COLO668 (cell line): ENCODE results near the gene NCBP2.

Experiments
- DNase-seq: peaks from one replicate; lab custom pipeline; 2025; ENCODE audit not compliant: unreplicated experiment; lab: John Stamatoyannopoulos, UW

The NCBP2 gene

DNA sequence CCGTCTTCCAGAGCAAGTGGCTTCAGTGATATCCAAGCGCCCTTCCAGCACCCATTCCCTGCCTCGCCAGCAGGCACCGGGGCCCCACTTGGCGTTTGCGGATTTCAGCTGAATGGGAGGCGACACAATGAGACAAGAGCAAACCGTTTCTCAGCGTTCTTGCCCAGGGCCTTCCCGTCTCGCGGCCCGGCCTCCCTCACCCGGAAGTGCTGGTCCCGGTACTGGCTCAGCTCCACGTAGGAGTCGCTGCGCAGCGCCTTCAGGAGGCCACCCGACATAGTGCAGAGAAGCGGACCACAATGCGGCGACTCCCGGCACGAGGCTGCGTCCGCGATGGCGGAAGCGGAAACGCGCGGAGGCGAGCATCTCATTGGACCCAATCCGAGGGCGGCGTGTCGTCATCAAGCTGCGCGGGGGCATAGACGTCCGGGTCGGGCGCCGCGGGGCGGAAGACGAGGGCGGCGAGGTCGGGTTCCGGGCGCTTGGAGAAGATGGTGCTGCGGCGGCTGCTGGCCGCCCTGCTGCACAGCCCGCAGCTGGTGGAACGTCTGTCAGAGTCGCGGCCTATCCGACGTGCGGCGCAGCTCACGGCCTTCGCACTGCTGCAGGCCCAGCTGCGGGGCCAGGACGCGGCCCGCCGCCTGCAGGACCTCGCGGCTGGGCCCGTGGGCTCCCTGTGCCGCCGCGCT lies at the start of gene NCBP2:
TSS of gene NCBP2 (minus strand) at position 303 of the 689 bp plus-strand sequence. CDS start at position 278, 25 bp downstream.
- peak; percentile 98 for DNase-seq

DNA sequence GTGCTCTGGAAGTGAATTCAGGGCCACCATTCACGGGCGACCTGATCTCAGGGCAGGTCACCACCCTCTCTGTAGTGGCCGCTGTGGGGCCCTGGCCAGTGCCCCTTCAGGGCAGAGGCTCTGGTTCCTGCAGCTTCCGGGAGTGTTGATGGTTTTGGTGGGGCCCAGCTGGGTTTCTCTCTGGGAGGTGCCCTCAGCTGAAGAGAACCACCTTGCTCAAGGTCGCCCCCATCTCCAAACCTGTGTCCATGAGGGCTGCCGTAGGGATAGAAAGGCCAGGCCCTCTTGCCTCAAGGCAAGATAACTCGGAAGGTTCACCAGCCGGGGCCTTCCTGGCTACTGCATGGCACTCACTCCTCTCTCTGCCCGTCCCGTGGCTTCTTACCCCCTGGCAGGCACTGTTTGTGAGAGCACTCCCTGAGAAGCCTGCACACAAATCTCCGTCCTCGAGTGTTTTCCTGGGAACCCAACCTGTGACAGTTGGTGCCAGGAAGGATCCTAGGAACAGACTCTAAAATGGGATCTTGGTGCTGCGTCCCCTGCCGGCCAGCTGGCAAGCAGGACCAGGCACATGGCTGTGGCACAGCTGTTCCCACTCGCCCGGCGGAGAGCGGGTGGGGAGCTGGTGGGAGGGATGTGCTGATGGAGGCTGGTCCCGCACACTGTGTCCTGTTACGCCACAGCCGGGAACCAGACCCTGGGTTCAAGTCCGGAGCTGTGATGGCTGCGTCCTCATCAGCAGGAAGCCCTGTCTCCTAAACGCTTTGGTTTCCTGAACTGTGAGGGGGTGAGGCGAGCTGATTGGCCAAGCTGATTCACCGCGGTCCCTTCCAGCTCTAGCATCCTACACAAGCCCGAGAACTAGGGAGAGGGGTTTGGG lies 49.5 kb upstream of the NCBP2 start:
- DNase-seq: no peak

DNA sequence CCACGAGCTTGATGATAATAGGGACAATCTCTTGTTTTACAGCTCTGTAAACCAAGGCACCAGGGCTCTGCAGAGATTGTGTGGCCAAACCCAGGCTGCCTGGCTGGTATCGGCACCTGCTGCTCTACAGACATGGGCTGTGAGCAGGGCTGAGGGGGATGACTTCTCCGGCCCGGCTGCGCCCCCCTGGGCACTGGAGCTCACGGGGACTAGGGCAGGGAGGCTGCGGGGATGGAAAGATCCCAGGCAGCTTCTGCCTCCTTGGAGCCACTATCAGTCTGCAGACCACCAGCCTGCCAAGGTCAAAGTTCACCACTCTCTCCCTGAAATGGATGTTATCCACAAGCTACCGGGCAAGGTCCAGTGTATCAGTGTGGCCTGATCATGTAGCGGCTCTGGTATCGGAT lies 48.3 kb upstream of the NCBP2 start:
- DNase-seq: peak; percentile 15

DNA sequence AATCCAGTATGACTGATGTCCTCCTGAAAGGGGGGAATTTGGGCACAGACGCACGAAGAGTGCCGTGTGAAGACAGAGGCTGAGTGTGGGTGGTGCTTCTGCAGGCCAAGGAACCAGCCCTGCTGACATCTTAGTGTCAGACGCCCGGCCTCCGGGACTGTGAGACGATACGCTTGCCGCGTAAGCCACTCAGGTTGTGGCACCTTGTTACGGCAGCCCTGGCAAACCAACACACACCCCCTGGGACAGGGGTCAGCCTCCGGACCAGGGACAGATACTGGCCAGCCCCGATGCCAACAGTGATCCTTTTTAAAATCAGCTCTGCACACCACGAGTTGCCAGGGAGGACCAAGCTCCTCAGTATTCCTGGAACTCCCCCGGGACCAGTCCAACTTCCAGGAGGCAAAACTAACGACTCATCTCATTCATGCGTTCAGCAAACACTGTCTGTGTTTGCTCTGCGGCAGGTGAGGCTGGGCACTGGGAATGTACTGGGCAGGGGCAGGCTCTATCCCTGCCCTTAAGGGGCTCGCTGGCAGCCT lies 47.5 kb upstream of the NCBP2 start:
- peak; percentile 74 for DNase-seq

DNA sequence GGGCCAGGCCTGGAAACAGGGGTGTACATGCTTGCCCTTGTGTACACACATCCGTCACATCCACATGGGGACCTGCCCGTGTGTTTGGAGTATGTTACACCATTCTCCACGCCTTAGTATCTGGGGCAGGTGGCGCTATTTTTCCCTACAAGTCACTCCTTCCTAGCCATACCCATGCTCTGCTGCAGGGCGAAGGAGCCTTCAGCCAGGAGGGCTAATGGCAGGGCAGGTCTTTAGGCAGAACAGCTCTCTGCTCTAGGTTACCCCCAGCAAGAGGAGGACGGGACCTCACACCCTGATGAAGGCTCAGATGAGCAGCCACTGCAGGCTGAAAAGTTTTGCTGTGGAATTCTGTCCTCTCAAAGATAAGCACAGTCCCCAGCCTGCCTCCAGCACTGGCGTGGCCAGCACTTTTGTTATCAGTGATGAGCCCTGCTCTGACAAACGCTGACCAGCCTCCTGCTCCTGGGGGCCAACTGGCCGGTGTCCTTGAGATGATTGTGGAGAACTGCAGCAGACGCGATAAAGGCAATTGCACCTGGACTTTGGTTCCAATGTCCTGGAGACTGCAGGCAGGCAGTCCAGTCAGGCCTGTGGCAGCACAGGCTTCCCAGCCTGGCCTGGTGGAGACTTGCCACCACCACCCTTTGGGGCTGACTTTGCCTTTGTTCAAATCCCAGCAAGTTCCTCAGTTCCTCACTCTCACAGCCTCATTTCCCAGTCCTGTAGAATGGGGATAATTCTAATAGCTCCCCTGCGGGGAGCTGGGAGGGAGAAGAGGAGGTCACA lies 46.1 kb upstream of the NCBP2 start:
- DNase-seq: peak; percentile 8

DNA sequence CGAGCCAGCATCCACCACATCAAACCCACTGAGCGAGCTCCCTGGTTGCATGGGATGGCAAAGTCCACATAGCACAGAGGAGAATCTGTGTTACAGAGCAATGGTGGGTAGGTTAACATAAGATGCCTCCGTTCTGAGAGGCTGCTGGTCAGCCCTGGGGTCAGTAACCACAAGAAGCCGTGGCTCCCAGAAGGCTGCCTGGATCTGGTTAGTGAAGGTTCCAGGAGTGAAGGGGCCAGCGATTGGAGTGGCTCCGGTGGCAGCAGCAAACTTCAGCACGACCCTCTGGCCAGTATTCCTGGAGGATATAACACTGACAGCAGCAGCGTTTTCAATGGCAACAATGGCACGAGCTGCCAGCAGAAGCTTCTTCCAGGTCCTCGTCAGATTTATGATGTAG lies 44.7 kb upstream of the NCBP2 start:
- no peak for DNase-seq

DNA sequence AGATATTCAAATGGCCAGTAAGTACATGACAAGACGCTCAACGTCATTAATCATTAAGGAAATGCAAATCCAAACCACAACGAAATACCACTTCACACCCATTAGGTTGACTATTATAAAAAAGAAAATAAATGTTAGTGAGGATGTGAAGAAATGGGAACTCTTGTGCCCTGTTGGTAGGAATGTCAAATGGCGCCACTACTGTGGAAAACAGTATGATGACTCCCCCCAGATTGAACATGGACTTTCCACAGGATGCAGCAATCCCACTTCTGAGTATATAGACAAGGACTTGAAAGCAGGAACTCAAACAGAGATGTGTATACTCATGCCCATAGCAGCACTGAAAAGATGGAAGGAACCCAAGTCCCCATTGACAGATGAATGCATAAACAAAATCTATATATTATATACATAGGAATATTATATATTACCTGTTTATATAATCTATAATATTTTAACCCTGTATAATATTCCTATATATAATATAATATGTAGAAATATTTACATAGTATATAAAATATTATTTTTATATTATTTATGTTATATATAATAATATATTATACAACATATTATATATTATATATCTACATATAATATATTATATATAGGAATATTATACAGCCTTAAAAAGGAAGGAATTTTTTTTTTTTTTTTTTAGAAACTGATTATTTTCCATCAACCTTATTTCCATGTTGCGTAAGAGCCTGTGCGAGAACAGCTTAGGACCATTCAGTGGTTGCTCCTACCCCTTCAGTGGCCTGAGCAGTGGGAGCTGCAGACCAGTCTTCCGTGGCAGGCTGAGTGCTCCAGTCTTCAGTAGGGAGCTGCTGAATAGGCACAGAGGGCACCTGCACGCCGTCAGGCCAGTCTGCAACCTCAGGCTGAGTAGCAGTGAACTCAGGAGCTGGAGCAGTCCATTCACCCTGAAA lies 43.9 kb upstream of the NCBP2 start:
- no peak for DNase-seq

DNA sequence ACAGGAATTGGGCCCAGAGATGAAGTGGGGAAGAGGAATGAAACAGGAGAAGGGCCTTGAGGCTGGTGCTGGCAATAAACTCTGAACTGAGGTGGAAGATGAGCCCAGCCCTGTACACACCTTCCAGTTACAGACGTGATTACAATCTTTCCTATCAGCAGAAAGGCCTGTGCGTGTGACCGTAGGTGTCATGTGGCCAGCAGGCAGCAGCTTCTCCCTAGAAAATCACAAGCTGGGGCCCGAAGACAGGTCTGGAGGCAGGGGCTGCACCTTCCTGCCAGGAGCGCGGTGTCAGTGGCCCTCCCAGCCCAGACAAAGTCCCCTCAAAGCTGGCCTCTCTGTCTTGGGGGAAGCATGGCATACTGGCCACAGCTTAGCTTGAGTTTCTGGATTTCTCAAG lies 43.0 kb upstream of the NCBP2 start:
- no peak for DNase-seq

DNA sequence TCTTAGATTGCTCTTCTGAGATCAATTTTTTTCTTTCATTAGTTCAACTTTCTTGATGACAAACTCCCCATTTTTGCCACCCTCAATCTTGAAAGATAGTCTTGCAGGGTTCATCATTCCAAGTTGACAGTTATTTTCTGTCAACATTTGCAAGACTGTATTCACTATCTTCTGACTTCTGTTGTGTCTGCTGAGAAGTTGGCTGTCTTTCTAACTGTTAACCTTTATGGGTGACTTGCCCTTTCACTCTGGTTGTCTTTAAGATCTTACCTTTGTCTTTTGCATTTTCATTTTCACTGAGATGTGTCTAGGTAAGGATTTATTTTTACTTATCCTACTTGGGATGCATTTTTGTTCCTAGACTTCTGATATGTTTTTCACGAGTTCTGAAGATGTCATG lies 40.9 kb upstream of the NCBP2 start:
- DNase-seq: no peak

DNA sequence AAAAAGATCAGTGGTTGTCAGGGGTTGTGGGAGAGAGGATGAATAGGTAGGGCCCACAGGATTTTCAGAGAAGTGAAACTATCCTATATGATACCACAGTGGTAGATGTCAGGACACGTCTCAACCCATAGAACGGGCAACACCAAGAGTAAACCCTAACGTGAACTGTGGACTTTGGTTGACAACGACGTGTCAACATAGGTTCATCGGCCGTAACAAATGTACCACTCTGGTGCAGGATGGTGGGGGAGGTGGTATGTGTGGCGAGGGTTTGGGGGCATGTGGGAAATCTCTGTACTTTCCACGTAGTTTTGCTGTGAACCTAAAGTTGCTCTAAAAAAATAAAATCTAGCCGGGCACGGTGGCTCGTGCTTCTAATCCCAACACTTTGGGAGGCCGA lies 39.3 kb upstream of the NCBP2 start:
- no peak for DNase-seq

DNA sequence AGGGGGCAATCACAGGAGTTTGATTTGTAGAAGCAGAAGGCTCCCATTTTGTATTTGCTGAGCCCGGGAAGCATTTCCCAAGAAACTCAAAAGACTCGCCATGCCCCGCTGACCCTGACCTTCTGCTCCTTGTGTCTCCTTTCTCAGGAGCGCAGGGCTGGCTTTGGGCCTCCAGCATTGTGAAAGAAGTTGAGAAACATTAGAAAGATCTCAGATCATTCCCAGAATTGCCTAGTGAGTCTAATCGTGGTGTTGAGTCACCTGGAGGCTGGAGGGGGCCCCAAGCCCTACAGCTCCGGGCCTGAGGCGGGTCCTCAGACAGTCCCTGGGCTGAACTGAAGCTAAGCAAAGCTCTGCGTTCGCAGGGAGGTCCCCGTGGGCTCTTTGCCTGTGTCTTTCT lies 37.2 kb upstream of the NCBP2 start:
- no peak for DNase-seq

DNA sequence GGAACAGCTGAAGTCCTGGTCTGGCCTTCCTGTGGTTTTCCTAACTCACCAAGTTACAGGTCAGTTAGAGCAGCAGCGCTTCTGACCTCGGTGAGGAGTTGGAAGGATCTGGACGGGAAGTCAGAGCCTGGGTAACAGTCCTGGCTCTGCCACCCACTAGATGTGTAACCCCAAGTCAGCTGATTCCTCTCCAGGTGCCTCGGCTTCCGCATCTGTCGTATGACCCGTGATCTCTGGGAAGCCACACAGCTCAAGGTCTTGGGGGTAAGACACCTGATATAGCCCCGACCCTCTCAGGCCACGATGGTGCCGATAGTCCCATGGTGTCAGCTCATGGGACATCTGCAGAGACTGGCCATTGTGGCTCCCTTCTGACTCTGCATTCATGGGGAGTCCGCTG lies 34.6 kb upstream of the NCBP2 start:
- no peak for DNase-seq

DNA sequence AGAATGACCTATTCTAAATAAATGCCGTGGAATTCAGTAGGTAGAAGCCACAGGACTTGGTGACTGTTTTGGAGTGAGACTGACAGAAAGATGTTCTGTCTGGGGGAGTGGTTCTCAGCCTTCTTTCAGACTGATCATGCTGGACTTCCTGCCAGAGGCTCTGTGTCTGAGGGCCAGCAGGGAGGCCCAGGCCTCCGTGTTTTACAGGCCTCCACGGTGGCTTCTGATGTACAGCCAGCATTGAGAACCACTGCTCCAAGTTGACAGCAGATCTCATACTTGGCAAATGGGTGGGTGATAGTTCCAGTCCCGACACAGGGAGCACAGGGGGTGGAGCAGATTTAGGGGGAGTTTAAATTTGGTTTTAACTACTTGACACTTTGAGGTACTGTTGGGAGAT lies 33.0 kb upstream of the NCBP2 start:
- no peak for DNase-seq

DNA sequence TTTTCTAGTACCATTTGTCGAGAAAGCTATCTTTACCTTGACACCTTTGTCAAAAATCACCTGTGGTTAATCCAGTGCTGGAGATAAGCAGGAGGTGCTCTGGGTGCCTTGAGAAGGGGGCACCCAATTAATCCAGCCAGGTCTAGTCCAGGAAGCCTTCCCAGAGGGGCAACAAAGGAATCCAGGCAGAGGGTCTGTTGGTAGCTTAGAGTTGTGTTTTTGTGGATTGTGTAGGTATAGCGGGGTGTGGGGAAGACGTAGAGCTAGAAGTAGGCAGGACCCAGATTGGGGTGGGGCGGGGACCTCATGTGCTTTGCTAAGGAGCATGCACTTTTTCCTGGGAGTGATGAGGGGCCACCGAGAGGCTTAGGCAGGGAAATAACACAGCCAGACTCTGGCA lies 32.3 kb upstream of the NCBP2 start:
- no peak for DNase-seq

DNA sequence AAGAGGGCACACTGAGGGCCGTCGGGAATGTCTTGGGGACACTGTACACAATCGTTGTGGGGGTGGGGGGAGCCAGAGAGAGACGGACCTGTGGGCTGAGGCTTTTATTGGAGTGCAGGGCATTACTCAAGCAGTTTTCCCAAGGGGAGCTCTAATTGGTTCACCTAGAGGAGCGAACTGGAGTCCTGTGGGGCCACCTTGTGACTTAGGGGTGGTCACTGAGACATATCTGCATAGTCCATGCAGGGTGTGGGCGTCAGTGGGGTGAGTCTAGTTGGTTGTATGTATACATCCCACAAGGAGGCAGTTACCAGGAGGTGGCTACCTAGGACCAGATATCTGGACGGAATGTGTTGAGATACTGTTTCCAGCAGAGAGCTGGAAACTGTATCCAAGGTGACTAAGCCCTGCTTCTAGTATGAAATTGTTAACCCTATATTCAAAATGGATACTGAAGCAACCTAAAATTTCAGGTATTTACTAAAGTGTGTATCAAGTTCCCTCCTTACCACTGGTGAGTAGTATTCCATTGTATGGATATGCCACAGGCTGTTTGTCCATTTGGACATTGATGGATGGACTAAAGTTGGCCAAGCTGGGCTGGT lies 28.9 kb upstream of the NCBP2 start:
- DNase-seq: no peak

DNA sequence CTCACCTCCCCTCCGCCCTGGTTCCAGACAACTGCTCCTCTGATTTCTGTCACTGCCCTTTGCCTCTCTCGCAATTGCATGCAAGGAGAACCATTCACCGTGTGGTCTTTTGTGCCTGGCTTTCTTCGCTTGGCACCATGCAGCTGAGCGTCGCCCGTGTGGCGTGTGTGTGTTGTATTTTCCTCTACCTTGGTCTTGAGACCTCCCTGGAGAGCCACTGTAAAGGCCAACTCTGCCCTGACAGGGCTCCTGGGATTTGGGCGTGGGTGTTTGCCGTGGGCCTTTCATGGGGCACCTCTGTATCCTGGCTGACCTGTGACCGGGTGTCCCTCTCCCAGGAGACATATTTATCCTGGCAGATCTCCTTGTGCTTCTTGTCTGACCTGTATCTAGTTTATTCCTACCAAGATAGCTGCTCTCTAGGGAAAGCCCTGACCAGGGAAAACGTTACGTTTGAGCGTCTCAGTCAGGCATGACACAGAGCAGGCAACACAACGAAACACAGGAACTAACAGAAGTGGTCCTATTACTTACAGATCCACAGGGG lies 28.3 kb upstream of the NCBP2 start:
- no peak for DNase-seq

DNA sequence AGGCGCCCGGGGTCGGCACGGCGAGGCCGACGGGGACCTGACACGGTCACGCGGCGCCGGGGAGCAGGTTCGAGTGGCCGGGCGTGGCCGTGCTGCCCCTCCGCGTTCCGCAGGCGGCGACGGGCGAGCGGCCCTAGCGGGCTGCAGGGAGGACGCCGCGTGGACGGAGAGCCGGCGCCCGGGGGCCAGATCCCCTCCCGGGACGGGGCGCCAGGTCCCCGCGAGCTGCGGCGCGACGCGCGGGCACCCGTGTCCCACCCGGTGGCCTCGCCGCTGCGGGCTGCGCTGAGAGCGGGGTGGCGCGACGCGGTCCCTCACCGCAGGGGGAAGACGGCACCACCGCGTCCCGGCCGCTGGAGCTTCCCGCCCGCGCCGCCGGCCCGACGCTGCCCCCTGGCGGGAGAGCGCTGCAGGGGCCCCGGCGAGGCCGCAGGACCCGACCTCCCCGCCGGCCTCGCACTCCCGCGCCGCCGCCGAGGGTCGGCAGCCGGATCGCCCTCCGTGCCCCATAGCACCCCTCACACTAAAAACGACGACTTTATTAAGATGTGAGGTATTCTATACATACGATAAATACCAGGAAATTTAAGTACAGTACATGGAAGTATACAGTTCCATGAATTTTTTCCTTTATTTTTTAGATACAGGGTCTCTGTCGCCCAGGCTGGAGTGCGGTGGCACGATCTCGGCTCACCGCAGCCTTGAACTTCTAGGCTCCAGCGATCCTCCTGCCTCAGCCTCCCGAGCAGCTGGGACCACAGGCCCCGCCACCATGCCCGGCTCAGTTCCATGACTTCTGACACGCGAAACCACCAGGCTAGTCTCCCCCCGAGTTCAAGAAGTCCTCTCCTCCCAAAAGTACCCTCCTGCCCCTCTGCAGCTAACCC lies 27.6 kb upstream of the NCBP2 start:
- peak; percentile 65 for DNase-seq

DNA sequence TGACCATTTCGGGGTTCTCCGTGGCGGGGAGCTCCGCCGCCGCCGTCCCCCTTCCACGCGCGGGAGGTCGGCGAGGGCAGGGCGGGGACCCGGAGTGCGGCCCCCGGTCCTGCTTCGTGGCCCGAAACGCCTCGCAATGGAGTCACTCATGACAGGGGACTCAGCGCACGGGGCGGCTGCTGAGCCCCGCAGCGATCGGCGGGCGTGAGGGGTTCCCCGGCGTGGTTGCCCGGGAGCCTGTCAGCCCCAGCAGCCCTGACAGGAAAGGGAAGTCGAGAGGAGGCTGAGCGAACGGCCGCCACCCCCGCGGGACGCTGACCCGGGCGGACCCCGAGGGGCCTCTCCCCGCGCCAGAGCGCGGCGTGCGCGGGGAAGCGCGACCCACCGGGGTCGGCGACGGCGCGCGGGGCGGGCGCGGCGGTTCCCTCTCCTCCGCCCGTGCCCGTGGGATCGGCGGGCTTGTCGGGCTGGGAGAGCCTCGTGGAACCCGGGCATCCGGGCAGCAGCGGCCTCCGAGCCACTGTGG lies 26.9 kb upstream of the NCBP2 start:
- peak; percentile 43 for DNase-seq
